Activated CD8-positive, alpha-beta memory T cell treated with anti-CD3 and anti-CD28 coated beads, Interleukin-2, amount 50 U/mL, for 48 hours (primary cell): Measurements from ENCODE around the gene PDCD7.
"Not testable (repeated sequence)": the region's sequence is repeated elsewhere in the genome, so short reads cannot be mapped to it uniquely, and the experiment has no call there.

Experiments
- DNase-seq: peaks from one replicate; pipeline ENCODE4 v3.0.0-alpha.2; 2020

The PDCD7 gene

GRCh38 chr15:65133548-65134200 is at the start of gene PDCD7:
Gene PDCD7 (minus strand): TSS chr15:65133808. CDS start chr15:65133781, 27 bp downstream.
- DNase-seq, result peak; percentile 87

- DNase-seq, result no peak
Measured at GRCh38 chr15:65182538-65182937, 48.9 kb upstream of the PDCD7 start.

GRCh38 chr15:65181582-65182353 is 48.2 kb upstream of the PDCD7 start:
- DNase-seq, result not testable (repeated sequence)

- DNase-seq, result no peak
Measured at GRCh38 chr15:65180167-65180566, 46.6 kb upstream of the PDCD7 start.

- no peak for DNase-seq
Measured at GRCh38 chr15:65177901-65178300, 44.3 kb upstream of the PDCD7 start.

GRCh38 chr15:65176056-65176455 is 42.4 kb upstream of the PDCD7 start:
- DNase-seq, result no peak

GRCh38 chr15:65175511-65175910 is 41.9 kb upstream of the PDCD7 start:
- DNase-seq, result no peak

GRCh38 chr15:65174509-65174908 is 40.9 kb upstream of the PDCD7 start:
- DNase-seq, result no peak

GRCh38 chr15:65172531-65172930 is 38.9 kb upstream of the PDCD7 start:
- DNase-seq, result no peak

GRCh38 chr15:65171428-65171827 is 37.8 kb upstream of the PDCD7 start:
- no peak for DNase-seq

- DNase-seq, result no peak
Measured at GRCh38 chr15:65165875-65166274, 32.3 kb upstream of the PDCD7 start.

- no peak for DNase-seq
Measured at GRCh38 chr15:65164139-65164538, 30.5 kb upstream of the PDCD7 start.

GRCh38 chr15:65163041-65163440 is 29.4 kb upstream of the PDCD7 start:
- DNase-seq, result no peak

- DNase-seq, result no peak
Measured at GRCh38 chr15:65156692-65157091, 23.1 kb upstream of the PDCD7 start.

- DNase-seq, result no peak
Measured at GRCh38 chr15:65154720-65155119, 21.1 kb upstream of the PDCD7 start.

GRCh38 chr15:65147902-65148301 is 14.3 kb upstream of the PDCD7 start:
- no peak for DNase-seq

- DNase-seq, result no peak
Measured at GRCh38 chr15:65146438-65146837, 12.8 kb upstream of the PDCD7 start.

- not testable (repeated sequence) for DNase-seq
Measured at GRCh38 chr15:65138631-65139030, 5.0 kb upstream of the PDCD7 start.

- DNase-seq, result not testable (repeated sequence)
Measured at GRCh38 chr15:65137893-65138292, 4.3 kb upstream of the PDCD7 start.

GRCh38 chr15:65137089-65137488 is 3.5 kb upstream of the PDCD7 start:
- not testable (repeated sequence) for DNase-seq

GRCh38 chr15:65134538-65134937 is 930 bp upstream of the PDCD7 start:
- DNase-seq, result no peak

GRCh38 chr15:65132878-65133547 is 595 bp downstream of the PDCD7 start:
- DNase-seq, result peak; percentile 65

GRCh38 chr15:65130941-65131340 is 2.7 kb downstream of the PDCD7 start:
- no peak for DNase-seq

GRCh38 chr15:65115542-65115941 is 18.1 kb downstream of the PDCD7 start:
- no peak for DNase-seq
